ENCODE results near the gene MPZL2. TPM values are rescaled to one million over a fixed set of nuclear protein-coding genes. Genes with fewer than 3 reads are reported as not detected.

The MPZL2 gene
- total RNA-seq, 4 donors from 2014 or later, result 6.6 to 31.6 (median 13.9) TPM

DNA sequence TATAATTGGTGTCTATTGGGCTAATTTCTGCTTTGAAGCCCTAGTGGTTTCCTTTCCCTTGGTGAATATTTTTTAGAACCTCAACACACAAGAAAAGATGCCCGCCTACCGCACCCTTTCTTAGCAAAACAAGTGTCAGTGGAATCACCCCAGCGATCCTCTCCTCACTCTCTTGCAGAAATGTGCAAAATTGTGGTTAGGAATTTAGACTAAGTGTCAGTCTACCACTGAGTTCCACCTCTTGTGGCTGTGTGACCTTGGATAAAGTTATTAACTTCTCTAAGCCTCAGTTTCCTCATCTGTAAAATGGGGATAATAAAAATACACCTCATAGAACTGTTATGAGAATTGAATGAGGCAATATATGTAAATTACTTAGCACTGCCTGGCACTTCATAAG, 34.0 kb downstream of the MPZL2 start:
- intact Hi-C loops (cut with DNase I), result no loop called here
- H3K4me1 ChIP-seq, result no peaks in the 10 kb centered on the region

DNA sequence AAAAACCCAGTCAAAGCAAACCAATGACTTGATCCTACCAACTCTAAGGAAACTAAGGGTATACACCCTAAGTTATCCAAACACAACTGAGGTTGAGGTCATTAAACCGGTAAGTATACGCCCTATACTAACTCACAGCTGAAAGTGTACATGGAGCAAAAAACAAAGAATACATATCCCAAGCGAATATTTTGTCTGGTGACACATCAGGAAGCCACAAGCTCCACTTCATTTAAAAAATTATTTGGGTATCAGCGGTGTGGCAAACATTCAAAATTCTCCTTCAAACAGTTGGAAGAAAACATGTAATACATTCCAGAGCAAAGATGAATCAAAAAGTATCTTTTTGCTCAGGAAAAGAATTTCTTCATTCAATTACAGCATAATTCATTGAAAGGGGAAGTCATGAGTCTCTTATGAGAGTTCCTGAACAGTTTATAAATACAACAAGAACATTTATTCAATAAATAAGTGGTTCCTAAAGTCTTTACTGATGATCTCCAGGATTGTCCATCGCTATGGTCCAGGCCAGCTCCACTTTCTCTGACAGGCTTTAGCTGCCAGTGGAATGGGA, 34.7 kb downstream of the MPZL2 start:
- H3K27me3 ChIP-seq, result no peaks in the 10 kb centered on the region
- TF ChIP-seq POLR2AphosphoS5 (IDR thresholded peaks at IDR 0.05) (no peak), POLR2A (IDR thresholded peaks at IDR 0.05; ENCODE audit: low read depth) (no peak), EP300 (IDR thresholded peaks at IDR 0.05) (no peak)
- TF ChIP-seq, protein P1, sequence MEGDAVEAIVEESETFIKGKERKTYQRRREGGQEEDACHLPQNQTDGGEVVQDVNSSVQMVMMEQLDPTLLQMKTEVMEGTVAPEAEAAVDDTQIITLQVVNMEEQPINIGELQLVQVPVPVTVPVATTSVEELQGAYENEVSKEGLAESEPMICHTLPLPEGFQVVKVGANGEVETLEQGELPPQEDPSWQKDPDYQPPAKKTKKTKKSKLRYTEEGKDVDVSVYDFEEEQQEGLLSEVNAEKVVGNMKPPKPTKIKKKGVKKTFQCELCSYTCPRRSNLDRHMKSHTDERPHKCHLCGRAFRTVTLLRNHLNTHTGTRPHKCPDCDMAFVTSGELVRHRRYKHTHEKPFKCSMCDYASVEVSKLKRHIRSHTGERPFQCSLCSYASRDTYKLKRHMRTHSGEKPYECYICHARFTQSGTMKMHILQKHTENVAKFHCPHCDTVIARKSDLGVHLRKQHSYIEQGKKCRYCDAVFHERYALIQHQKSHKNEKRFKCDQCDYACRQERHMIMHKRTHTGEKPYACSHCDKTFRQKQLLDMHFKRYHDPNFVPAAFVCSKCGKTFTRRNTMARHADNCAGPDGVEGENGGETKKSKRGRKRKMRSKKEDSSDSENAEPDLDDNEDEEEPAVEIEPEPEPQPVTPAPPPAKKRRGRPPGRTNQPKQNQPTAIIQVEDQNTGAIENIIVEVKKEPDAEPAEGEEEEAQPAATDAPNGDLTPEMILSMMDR (IDR thresholded peaks at IDR 0.05), result no peak
- DNase-seq (ENCODE audit: extremely low spot score), result no peak
- no peak overlapping the region for H3K4me3 ChIP-seq
- 81% methylated on average over 5 of the region's 5 CpGs for WGBS
- intact Hi-C loops (cut with DNase I), result no loop called here
- H3K9me3 ChIP-seq, result no peaks in the 10 kb centered on the region
- H3K36me3 ChIP-seq, result peaks cover 0 to 4% (median 2%) of the 10 kb centered on the region in 4 donors
- H3K4me1 ChIP-seq, result no peaks in the 10 kb centered on the region
- H3K27ac ChIP-seq (replicated peaks in 1 of 4), result peak overlapping the region in 1 of 4 donors; percentile 9

More for the DNA sequence above, 34.0 kb downstream of the MPZL2 start:
- H3K4me3 ChIP-seq, result no peak overlapping the region
- TF ChIP-seq, protein P1 (IDR thresholded peaks at IDR 0.05), result no peak
- TF ChIP-seq POLR2A (IDR thresholded peaks at IDR 0.05; ENCODE audit: low read depth), result no peak
- TF ChIP-seq POLR2AphosphoS5 (IDR thresholded peaks at IDR 0.05), result no peak
- no peak for TF ChIP-seq EP300 (IDR thresholded peaks at IDR 0.05)
- DNase-seq (ENCODE audit: extremely low spot score), result no peak
- WGBS, result 82% methylated on average over 3 of the region's 3 CpGs
- no peak overlapping the region for H3K27ac ChIP-seq (replicated peaks in 1 of 4)
- H3K36me3 ChIP-seq, result peaks cover 0 to 4% (median 2%) of the 10 kb centered on the region in 4 donors
- no peaks in the 10 kb centered on the region for H3K27me3 ChIP-seq
- no peaks in the 10 kb centered on the region for H3K9me3 ChIP-seq

DNA sequence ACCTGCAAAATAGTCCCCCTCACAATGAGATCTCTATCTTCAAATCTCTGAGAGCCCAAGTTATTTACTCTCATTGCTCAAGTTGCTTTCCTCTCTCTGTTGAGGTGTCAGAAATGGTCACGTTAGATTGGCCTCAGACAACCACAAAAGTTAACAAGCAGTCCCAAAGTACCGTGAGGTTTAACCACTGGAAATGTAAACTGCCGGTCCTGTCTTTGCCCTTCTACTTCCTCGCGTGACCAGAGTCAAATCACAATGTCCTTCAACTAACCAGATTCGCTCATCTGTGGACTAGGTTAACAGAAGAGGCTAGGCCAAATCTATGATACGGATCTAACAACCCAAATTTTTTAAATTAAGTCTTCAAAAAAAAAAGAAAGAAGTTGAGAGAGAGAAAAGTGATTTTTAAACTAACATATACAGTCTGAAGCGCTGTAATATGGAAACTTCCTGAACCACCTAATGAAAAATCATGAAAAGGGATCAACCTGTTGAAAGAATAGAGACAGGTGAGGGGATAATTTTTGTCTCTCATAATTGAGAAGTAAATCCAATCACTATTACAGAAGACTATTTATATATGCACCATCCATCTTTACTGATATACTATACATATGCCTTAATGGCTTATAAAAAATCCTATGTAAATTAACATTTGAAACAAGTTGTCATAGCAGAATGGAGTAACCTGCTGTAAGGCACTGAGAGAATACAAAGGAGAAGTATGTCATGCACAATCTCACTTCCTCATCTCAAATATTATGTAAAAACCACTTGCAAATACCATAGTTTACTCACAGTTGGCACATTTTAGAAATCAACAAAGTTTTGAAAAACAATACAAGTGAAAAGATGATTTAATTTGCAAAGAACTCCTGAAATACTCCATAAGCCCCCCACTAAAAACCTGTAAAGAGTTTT, 36.0 kb downstream of the MPZL2 start:
- H3K9me3 ChIP-seq, result no peaks in the 10 kb centered on the region
- no peaks in the 10 kb centered on the region for H3K4me1 ChIP-seq
- peaks cover 0 to 3% (median 1%) of the 10 kb centered on the region in 4 donors for H3K36me3 ChIP-seq
- no peak for DNase-seq (ENCODE audit: extremely low spot score)
- H3K27me3 ChIP-seq, result no peaks in the 10 kb centered on the region
- no peak overlapping the region for H3K27ac ChIP-seq (replicated peaks in 1 of 4)
- intact Hi-C loops (cut with DNase I), result no loop called here
- WGBS, result 82% methylated on average over 8 of the region's 8 CpGs
- H3K4me3 ChIP-seq, result no peak overlapping the region
- TF ChIP-seq POLR2AphosphoS5 (IDR thresholded peaks at IDR 0.05) (no peak), POLR2A (IDR thresholded peaks at IDR 0.05; ENCODE audit: low read depth) (no peak), EP300 (IDR thresholded peaks at IDR 0.05) (no peak)
- TF ChIP-seq, protein P1 (IDR thresholded peaks at IDR 0.05), result no peak

DNA sequence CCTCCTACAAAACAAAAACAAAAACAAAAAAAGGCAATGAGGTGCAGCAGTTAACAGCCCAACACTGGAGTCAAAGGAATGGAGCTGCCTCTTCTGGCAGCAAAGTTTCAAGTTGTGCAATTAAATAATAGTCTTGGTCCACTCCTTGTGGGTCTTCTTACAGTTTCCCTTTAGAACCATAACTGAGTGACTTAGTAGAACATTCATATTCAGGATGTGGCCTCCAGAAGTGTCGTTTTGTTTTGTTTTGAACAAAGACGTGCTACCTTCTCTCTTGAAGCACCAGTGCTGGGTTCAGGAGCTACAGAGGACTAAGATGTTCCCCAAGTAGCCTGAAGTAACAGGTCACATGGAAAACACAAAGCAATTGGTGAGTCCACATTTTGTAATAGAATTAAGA, 37.3 kb downstream of the MPZL2 start:
- Histone ChIP-seq H3K27ac (replicated peaks in 1 of 4) (no peak overlapping the region), H3K9me3 (no peaks in the 10 kb centered on the region), H3K27me3 (peaks cover 0 to 10% (median 0%) of the 10 kb centered on the region in 4 donors), H3K4me3 (no peak overlapping the region), H3K36me3 (no peaks in the 10 kb centered on the region), H3K4me1 (no peaks in the 10 kb centered on the region)
- 72% methylated on average over 2 of the region's 2 CpGs for WGBS
- no peak for DNase-seq (ENCODE audit: extremely low spot score)
- TF ChIP-seq, protein P1 (IDR thresholded peaks at IDR 0.05), result no peak
- TF ChIP-seq EP300 (IDR thresholded peaks at IDR 0.05) (no peak), POLR2A (IDR thresholded peaks at IDR 0.05; ENCODE audit: low read depth) (no peak), POLR2AphosphoS5 (IDR thresholded peaks at IDR 0.05) (no peak)
- intact Hi-C loops (cut with DNase I), result no loop called here
